ENCODE data around the gene KRTCAP2.
A peak's percentile ranks its signal among the peaks of the same experiment; 100 is the strongest.
"Not testable (repeated sequence)": the region's sequence is repeated elsewhere in the genome, so short reads cannot be mapped to it uniquely, and the experiment has no call there.

KRTCAP2 gene

DNA sequence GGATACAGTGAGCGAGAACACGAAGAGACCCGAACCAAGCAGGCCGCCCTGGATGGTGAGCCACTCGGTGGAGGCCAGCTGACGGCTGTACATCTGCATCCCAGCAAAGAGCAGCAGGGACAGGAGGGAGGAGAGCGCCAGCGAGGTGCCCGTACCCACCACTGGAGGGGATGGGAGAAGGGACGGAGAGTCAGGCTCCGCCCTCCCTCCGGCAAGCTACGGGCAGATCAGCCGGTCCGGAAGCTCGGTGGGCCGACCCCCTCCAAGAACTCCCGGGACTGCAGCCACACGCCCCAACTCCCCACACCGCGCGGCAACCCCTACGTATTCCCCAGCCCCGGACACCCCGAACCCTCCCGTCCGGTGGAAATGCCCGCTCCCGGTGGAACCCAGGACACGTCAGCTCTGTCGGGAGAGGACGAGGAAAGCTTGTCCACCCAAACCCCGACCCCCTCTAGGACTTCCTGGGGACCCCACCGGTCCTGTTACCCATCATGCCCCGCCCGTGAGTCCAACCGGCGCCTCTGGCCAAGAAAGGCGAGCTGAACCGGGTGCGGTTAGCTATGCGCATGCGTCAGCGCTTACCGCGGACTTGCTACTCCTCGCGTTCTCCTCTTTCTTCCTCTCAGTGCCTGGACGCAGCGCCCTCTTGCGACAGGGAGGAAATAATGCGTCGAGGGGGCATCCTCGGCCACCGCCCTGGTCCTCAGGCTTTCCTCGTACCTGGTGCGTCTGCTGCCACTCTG is at the start of gene KRTCAP2:
Gene KRTCAP2, minus strand, starts transcription at position 573 of the 746 bp plus-strand sequence. Its CDS starts 80 bp downstream, at position 493.
- DNase-seq (ENCODE audit: low read depth in 3 of 3): peak; percentile 88 to 94 (median 93)

DNA sequence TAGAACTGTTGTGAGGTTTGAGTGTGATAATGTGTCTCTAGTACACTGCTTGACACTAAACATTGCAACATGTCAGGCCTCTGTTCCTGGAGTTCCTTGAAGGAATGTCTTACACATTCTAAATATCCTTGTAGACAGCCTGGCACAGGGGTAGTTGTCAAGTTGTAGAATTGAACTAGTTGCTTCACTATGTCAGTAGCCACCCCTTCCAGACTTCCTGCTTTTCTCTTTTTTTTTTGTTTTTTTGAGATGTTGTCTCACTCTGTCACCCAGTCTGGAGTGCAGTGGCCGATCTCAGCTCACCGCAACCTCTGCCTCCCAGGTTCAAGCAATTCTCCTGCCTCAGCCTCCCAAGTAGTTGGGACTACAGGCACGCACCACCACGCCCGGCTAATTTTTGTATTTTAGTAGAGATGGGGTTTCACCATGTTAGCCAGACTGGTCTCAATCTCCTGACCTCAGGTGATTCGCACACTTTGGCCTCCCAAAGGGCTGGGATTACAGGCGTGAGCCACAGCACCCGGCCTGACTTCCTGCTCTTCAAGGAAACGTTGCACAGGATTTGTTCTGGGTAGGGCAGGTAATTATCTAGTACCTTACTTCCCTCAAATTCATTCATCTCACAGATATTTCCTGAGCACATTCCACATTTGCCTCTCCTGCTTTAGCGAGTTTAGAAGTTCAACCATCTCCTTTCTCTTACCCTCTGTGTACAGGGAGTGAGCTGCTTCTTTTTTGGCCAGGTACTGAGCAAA is 47.3 kb upstream of the KRTCAP2 start:
- not testable (repeated sequence) for DNase-seq (ENCODE audit: low read depth in 3 of 3)

- no peak for DNase-seq (ENCODE audit: low read depth in 3 of 3)
Measured at GRCh38 chr1:155219592-155220031, 46.5 kb upstream of the KRTCAP2 start.

DNA sequence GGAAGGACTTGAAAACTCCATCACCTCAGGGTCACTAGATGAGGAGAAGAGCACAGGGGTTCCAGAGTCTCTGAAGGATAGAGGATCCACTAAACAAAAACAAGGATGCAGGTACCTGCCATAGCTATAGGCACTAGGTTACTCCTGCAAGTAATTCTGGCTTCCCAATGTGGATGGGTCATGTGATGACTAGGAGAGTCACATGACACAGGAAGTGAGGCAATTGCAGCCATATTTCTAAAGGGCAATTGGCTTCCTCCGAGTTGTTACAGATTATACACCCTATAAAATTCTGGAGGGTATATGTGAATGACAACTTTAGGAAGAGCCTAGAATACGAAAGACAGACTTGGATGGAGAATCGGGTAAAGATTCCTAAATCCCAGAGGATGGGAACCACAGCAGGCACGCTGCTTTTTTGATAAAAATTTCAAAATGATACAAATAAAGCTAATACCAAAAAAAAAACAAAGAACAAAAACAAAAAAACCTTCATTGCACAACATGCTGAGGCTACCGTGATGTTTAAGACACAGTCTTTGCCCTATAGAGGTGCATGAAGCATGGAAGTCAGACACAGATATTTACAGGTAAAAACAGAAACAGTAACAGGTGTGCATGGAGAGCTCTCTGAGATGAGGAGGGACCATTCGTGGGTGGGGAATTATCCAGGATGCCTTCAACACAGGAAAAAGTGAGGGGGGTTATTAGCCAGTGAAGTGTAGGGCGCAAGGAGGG is 45.9 kb upstream of the KRTCAP2 start:
- no peak for DNase-seq (ENCODE audit: low read depth in 3 of 3)

- not testable (repeated sequence) for DNase-seq (ENCODE audit: low read depth in 3 of 3)
Measured at GRCh38 chr1:155214702-155215101, 41.6 kb upstream of the KRTCAP2 start.

DNA sequence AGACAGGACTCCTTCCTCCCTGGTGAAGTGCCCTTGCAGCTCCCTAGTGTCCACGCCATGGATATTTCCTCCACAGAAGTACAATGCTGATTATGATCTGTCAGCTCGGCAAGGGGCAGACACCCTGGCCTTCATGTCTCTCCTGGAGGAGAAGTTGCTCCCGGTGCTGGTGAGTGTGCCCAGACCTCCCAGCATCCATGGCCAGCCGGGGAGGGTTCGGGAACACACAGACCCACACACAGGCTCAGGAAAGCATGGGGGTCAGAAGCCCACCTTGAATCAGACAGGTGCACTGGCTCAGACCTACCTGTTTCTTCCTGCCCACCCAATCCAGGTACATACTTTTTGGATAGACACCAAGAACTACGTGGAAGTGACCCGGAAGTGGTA is 38.9 kb upstream of the KRTCAP2 start:
- not testable (repeated sequence) for DNase-seq (ENCODE audit: low read depth in 3 of 3)

DNA sequence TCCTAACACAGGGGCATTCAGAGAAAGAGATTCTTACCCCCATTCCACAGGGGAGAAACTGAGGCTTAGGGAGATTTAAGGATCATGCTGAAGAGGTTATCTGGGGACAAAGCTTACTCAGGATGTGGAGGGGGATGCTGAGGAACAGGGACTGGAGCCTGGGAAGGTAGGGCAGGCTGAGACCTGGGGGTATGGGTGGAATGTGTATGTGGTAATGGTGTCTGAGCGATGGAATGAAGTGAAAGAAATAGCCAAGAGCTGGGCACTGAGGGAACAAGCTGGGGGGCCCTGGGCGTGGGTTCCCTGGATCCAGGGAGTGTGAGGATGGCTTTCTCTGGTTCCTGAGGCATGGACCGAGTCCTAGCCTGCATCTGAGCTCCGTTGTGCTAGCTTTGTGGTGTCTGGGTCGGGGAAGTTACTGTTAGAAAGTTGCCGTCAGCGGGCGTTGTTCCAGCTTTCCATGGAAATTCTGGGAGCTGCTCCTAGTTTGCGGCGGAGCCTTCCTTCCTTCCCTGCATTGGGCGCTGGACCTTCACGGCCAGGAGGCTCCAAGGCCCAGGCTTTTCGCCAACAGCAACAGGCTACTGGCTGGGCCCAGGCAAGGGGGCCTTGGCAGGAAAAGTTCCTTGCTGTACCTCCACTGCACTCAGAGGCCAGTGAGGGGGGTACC is 38.4 kb upstream of the KRTCAP2 start:
- DNase-seq (ENCODE audit: low read depth in 3 of 3): not testable (repeated sequence)

- no peak for DNase-seq (ENCODE audit: low read depth in 3 of 3)
Measured at GRCh38 chr1:155210314-155211104, 37.4 kb upstream of the KRTCAP2 start.

DNA sequence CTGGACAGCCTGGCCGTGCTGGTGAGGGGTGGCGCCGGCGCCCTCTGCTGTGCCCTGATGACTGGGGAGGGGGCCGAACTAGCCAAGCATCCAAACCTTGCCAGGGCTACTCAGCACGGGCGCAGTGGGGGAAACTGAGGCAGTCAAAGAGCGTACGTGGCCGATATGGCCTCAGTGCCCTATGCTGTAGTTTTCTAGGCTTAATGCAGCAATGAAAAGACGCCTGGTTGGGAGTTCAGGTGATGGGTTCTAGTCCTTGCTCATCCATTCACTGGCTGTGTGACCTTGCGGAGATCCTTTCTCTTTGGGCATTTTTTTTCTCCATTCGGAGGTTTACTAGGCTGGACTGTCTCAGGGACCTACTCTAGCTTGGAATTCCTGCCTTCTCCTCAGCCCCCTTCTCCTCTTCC is 36.2 kb upstream of the KRTCAP2 start:
- no peak for DNase-seq (ENCODE audit: low read depth in 3 of 3)

DNA sequence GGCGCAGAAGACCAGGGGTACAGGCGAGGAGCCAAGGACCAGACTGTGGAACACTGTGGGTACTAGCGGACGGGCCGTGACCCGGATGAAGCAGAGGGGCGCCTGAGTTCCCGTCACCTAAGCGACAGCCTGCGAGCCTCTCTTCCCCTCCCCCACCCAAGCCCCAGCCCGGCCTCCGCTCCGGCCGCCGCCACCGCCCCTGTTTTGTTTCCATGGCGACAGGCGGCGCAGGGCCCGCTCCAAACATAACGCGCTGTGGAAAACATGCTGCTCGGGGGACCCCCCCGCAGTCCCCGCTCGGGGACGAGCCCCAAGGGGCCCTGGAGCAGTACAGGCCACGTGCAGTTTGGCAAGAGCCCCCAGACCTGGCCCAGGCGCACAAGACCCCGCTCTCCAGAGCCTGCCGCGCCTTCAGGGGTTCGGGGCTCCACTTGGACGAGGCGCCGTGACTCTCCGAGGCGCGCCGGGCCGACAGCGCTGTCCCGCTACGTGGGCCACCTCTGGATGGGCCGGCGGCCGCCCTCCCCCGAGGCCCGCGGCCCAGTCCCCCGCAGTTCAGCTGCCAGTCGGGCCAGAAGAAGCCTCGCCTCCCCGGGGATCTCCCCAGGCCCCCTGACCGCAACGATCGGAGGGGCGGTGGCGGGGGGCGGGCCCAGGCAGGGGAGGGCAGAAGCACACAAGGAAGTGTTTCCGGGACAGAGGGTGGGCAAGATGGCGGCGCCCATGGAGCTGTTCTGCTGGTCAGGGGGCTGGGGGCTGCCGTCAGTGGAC is 35.6 kb upstream of the KRTCAP2 start, which contains the start of gene MTX1:
Gene MTX1, plus strand, starts transcription at position 155 of the 771 bp plus-strand sequence. Its CDS starts 110 bp downstream, at position 265.
- peak; percentile 72 to 83 (median 73) for DNase-seq (ENCODE audit: low read depth in 3 of 3)

DNA sequence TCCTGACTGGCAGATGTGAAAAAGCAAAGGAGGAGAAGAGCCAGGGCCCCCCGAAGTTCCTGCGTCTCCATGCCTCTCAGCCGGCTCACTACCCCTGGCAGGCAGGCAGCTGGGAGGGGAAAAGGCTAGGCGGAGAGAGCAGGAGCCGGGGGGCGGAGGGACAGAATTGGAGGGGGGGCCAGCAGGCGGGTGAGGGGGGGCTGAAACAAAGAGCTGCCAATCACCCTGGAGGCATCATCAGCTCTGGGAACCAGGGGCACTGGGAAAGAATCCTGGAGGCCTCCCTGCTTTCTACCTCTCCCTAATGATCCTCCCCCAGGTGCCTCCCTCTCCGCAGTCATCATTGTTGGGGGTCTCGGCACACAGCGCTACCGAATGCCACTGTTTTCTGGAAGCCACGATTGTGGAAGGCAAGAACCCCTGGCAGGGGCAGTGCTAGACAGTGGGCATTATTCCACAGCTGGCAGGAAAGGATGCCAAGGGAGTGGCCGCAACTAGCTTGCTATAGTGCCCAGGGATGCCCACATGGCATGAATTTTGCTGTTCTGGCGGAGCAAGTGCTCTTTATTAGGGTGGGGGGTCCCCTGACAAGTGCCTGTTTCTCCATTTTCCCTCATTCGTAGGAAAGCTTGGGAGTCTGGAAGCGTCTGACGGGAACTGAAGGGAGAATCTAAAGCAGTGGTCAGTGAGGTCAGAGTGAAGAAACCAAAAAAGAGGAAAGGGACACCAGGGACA is 34.9 kb upstream of the KRTCAP2 start, which contains the start of gene THBS3:
Gene THBS3, minus strand, starts transcription at position 92 of the 735 bp plus-strand sequence. Its CDS starts 21 bp downstream, at position 71.
- DNase-seq (ENCODE audit: low read depth in 3 of 3): no peak

- peak; percentile 79 to 89 (median 85) for DNase-seq (ENCODE audit: low read depth in 3 of 3)
Measured at GRCh38 chr1:155206891-155207805, 34.0 kb upstream of the KRTCAP2 start.

GRCh38 chr1:155205969-155206593 is 33.0 kb upstream of the KRTCAP2 start:
- no peak for DNase-seq (ENCODE audit: low read depth in 3 of 3)

GRCh38 chr1:155205035-155205434 is 31.9 kb upstream of the KRTCAP2 start:
- no peak for DNase-seq (ENCODE audit: low read depth in 3 of 3)

GRCh38 chr1:155202731-155203515 is 29.8 kb upstream of the KRTCAP2 start:
- DNase-seq (ENCODE audit: low read depth in 3 of 3): no peak

GRCh38 chr1:155202198-155202597 is 29.1 kb upstream of the KRTCAP2 start:
- no peak for DNase-seq (ENCODE audit: low read depth in 3 of 3)

- DNase-seq (ENCODE audit: low read depth in 3 of 3): no peak
Measured at GRCh38 chr1:155200920-155201319, 27.8 kb upstream of the KRTCAP2 start.
